ENCODE data around the gene RHOT2. TPM values are rescaled to one million over a fixed set of nuclear protein-coding genes. Genes with fewer than 3 reads are reported as not detected.

Gene RHOT2
- total and polyA plus RNA-seq, 10 of the 15 experiments (the other 5 are each of a cell fraction or from before 2014, with no cell fraction given) = 3.7 to 174 (median 69.8) TPM

GRCh38 chr16:649631-650030, 18.3 kb upstream of the RHOT2 start:
- in situ Hi-C loops (cut with MboI) = no loop called here
- RAD21 ChIA-PET (ENCODE audit: unreplicated experiment) = interaction anchor here (3.4 kb wide), 1 partner anchor 13 kb away, joined by 13 read pairs; the partner anchor contains the start of gene METTL26
- Histone ChIP-seq H3K4me2 (ENCODE audit: control insufficient read depth, insufficient read depth) (peak overlapping the region; percentile 92), H2AFZ (ENCODE audit: control insufficient read depth, low read depth, low read length) (peak overlapping the region; percentile 76), H3K4me3 (peak overlapping the region; percentile 70), H4K20me1 (ENCODE audit: control insufficient read depth, insufficient read depth) (no peaks in the 10 kb centered on the region), H3K36me3 (ENCODE audit: control insufficient read depth in 2 of 2, insufficient read depth in 2 of 2, low read length in 1 of 2) (peaks cover 0 to 3% of the 10 kb centered on the region in 2 experiments; a peak in 2 of 4 replicates), H3K79me2 (ENCODE audit: control insufficient read depth, insufficient read depth, low read length) (peaks cover 19% of the 10 kb centered on the region), H3K9ac (ENCODE audit: control insufficient read depth, insufficient read depth, low read length) (peak overlapping the region; percentile 92), H3K9me3 (replicated peaks; ENCODE audit: control insufficient read depth, insufficient read depth, low read length) (no peaks in the 10 kb centered on the region), H3K4me1 (ENCODE audit: control insufficient read depth, insufficient read depth, low read length) (peaks cover 9% of the 10 kb centered on the region), H3K27ac (ENCODE audit: control insufficient read depth, insufficient read depth) (peak overlapping the region; percentile 80), H3K27me3 (replicated peaks in 1 of 2; ENCODE audit: control insufficient read depth in 2 of 2, insufficient read depth in 2 of 2, low read length in 1 of 2) (no peaks in the 10 kb centered on the region)
- no peak for DNase-seq (ENCODE audit: low read depth, low spot score)
- BruUV-seq (replicated peaks) = no TSS peak
- TF ChIP-seq MTA3 (IDR thresholded peaks at IDR 0.05; ENCODE audit: borderline replicate concordance, low read length) (no peak), RBBP5 (conservative IDR thresholded peaks at IDR 0.05) (no peak)
- WGBS (ENCODE audit: insufficient coverage, insufficient replicate concordance, low lambda C conversion rate, missing lambda C conversion rate) = 3% methylated on average over 19 of the region's 44 CpGs
- intact Hi-C loops (cut with micrococcal nuclease; ENCODE audit: unreplicated experiment) = no loop called here
- SMC1A ChIA-PET (ENCODE audit: uncharacterized antibody, unreplicated experiment) = no interaction called here
- POLR2A ChIA-PET = interaction anchor here (1.0 to 1.2 kb wide), 2 partner anchors 13 to 19 kb away, joined by 3 to 4 read pairs; partner anchors contain the start of genes METTL26 and RHOT2
- ATAC-seq = peak; percentile 22
- no peak for FAIRE-seq
- CTCF ChIA-PET = interaction anchor here (2.4 to 3.1 kb wide), 2 partner anchors 13 to 18 kb away, joined by 11 read pairs; partner anchors contain the start of genes METTL26 and RHOT2

- no peaks in the 10 kb centered on the region for H3K27me3 ChIP-seq (replicated peaks in 1 of 2; ENCODE audit: control insufficient read depth in 2 of 2, insufficient read depth in 2 of 2, low read length in 1 of 2)
- POLR2A ChIA-PET = no interaction called here
- WGBS (ENCODE audit: insufficient coverage, insufficient replicate concordance, low lambda C conversion rate, missing lambda C conversion rate) = 92% methylated on average over 13 of the region's 22 CpGs
- TF ChIP-seq, protein P1, sequence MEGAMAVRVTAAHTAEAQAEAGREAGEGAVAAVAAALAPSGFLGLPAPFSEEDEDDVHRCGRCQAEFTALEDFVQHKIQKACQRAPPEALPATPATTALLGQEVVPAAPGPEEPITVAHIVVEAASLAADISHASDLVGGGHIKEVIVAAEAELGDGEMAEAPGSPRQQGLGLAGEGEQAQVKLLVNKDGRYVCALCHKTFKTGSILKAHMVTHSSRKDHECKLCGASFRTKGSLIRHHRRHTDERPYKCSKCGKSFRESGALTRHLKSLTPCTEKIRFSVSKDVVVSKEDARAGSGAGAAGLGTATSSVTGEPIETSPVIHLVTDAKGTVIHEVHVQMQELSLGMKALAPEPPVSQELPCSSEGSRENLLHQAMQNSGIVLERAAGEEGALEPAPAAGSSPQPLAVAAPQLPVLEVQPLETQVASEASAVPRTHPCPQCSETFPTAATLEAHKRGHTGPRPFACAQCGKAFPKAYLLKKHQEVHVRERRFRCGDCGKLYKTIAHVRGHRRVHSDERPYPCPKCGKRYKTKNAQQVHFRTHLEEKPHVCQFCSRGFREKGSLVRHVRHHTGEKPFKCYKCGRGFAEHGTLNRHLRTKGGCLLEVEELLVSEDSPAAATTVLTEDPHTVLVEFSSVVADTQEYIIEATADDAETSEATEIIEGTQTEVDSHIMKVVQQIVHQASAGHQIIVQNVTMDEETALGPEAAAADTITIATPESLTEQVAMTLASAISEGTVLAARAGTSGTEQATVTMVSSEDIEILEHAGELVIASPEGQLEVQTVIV (IDR thresholded peaks at IDR 0.05; ENCODE audit: borderline replicate concordance, partially characterized antibody) = no peak
- TF ChIP-seq KAT2A (conservative IDR thresholded peaks at IDR 0.05; ENCODE audit: control insufficient read depth, low read depth, low read length) = no peak
- no peak for TF ChIP-seq ZNF24 (IDR thresholded peaks at IDR 0.05)
- TF ChIP-seq PML (IDR thresholded peaks at IDR 0.05; ENCODE audit: low read length) = no peak
- no peak for TF ChIP-seq FOXK2 (IDR thresholded peaks at IDR 0.05)
- TF ChIP-seq POU2F2 (IDR thresholded peaks at IDR 0.05; ENCODE audit: borderline replicate concordance, low read depth, low read length) = no peak
- no peak for TF ChIP-seq IKZF1 (conservative IDR thresholded peaks at IDR 0.05)
- TF ChIP-seq ASH2L (IDR thresholded peaks at IDR 0.05; ENCODE audit: borderline replicate concordance, low read depth) = no peak
- TF ChIP-seq ZNF687 (IDR thresholded peaks at IDR 0.05) = no peak
- in situ Hi-C loops (cut with MboI) = no loop called here
- RAD21 ChIA-PET (ENCODE audit: unreplicated experiment) = no interaction called here
- H3K9me3 ChIP-seq (replicated peaks; ENCODE audit: control insufficient read depth, insufficient read depth, low read length) = no peaks in the 10 kb centered on the region
- H3K4me2 ChIP-seq (ENCODE audit: control insufficient read depth, insufficient read depth) = no peak overlapping the region
- H3K4me1 ChIP-seq (ENCODE audit: control insufficient read depth, insufficient read depth, low read length) = peaks cover 9% of the 10 kb centered on the region
- no peak overlapping the region for H3K9ac ChIP-seq (ENCODE audit: control insufficient read depth, insufficient read depth, low read length)
- SMC1A ChIA-PET (ENCODE audit: uncharacterized antibody, unreplicated experiment) = no interaction called here
- ATAC-seq (no peak), FAIRE-seq (no peak), DNase-seq (ENCODE audit: low read depth, low spot score) (no peak)
- BruUV-seq (replicated peaks) = no TSS peak
- no peak overlapping the region for H3K27ac ChIP-seq (ENCODE audit: control insufficient read depth, insufficient read depth)
- peaks cover 0 to 3% of the 10 kb centered on the region in 2 experiments; a peak in 2 of 4 replicates for H3K36me3 ChIP-seq (ENCODE audit: control insufficient read depth in 2 of 2, insufficient read depth in 2 of 2, low read length in 1 of 2)
- CTCF ChIA-PET = interaction anchor here (1.3 kb wide), 1 partner anchor 10 kb away, joined by 3 read pairs; no protein-coding TSS in a partner anchor
- intact Hi-C loops (cut with micrococcal nuclease; ENCODE audit: unreplicated experiment) = no loop called here
- no peak overlapping the region for H3K4me3 ChIP-seq
- H3K79me2 ChIP-seq (ENCODE audit: control insufficient read depth, insufficient read depth, low read length) = peaks cover 18% of the 10 kb centered on the region
- H2AFZ ChIP-seq (ENCODE audit: control insufficient read depth, low read depth, low read length) = no peak overlapping the region
- no peaks in the 10 kb centered on the region for H4K20me1 ChIP-seq (ENCODE audit: control insufficient read depth, insufficient read depth)
Measured at GRCh38 chr16:651844-652243, 16.1 kb upstream of the RHOT2 start.

Measured in GM12878 (cell line).